ENCODE results near the gene SERF2. TPM values are rescaled to one million over a fixed set of nuclear protein-coding genes. Genes with fewer than 3 reads are reported as not detected.
"Not testable (repeated sequence)": the region's sequence is repeated elsewhere in the genome, so short reads cannot be mapped to it uniquely, and the experiment has no call there.

Gene SERF2
- total RNA-seq, 1 donor from 2014 or later = 340 TPM

DNA sequence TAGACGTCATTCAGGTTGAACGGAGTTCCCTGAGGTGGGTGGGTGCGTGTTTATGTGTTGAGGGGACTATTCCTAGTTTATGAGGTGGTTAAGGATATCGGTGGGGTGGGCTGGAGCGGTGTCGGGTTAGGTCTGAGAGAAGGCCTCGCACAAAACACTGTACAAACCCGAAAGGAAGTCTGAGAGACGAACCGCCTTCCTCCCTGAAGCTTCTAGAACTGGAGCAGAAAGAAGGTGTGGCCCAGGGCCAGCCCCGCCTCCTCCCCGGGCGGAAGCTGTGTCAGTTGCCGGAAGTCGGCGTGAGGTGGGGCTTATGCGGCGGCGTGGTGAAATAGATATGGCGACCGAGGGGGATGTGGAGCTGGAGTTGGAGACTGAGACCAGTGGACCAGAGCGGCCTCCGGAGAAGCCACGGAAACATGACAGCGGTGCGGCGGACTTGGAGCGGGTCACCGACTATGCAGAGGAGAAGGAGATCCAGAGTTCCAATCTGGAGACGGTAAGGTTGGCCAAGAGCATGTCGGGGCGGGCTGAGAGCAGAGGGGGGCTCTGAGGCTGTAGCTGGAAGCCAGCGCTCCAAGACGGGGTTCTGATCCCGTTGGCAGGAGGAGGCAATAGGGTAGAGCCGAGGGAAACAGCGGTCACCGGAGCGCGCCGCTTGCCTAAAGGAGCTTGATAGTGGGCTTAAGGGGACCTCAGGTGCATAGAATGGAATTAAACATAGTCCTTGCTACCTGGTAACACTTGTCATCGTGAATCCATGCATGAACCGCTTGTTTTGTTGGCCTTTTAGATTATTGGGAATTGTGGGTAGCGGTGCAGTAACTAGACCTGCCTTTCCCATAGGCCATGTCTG lies 8.4 kb downstream of the SERF2 start, which contains the start of gene HYPK:
HYPK (plus strand) TSS at position 314 of the 856 bp plus-strand sequence; CDS start at position 338, 24 bp downstream.
- DNase-seq (ENCODE audit: low read depth) (peak; percentile 82), FAIRE-seq (no peak)
- peaks cover 13% of the 10 kb centered on the region for H3K36me3 ChIP-seq (ENCODE audit: control insufficient read depth, insufficient read depth, low read length)
- H3K4me3 ChIP-seq (ENCODE audit: low read depth, low read length) = peak within 1 kb of the TSS; percentile 77
- TF ChIP-seq, protein P1, sequence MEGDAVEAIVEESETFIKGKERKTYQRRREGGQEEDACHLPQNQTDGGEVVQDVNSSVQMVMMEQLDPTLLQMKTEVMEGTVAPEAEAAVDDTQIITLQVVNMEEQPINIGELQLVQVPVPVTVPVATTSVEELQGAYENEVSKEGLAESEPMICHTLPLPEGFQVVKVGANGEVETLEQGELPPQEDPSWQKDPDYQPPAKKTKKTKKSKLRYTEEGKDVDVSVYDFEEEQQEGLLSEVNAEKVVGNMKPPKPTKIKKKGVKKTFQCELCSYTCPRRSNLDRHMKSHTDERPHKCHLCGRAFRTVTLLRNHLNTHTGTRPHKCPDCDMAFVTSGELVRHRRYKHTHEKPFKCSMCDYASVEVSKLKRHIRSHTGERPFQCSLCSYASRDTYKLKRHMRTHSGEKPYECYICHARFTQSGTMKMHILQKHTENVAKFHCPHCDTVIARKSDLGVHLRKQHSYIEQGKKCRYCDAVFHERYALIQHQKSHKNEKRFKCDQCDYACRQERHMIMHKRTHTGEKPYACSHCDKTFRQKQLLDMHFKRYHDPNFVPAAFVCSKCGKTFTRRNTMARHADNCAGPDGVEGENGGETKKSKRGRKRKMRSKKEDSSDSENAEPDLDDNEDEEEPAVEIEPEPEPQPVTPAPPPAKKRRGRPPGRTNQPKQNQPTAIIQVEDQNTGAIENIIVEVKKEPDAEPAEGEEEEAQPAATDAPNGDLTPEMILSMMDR (IDR thresholded peaks at IDR 0.05; ENCODE audit: insufficient read depth, low read length, severe bottlenecking) = no peak
- no peaks in the 10 kb centered on the region for H3K27me3 ChIP-seq (ENCODE audit: control insufficient read depth, insufficient read depth, low read length)

DNA sequence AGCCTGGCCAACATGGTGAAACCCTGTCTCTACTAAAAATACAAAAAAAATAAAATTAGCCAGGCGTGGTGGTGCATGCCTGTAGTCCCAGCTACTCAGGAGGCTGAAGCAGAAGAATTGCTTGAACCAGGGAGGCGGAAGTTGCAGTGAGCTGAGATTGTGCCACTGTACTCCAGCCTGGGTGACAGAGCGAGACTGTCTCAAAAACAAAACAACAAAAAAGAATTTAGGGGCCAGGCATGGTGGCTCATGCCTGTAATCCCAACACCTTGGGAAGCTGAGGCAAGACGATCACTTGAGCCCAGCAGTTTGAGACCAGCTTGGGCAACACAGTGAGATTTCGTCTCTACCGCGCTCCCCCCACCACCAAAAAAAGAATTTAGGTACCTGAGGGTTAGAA lies 10.6 kb downstream of the SERF2 start:
- FAIRE-seq; H3K27me3 ChIP-seq (ENCODE audit: control insufficient read depth, insufficient read depth, low read length); DNase-seq (ENCODE audit: low read depth); H3K4me3 ChIP-seq (ENCODE audit: low read depth, low read length): not testable (repeated sequence)
- H3K36me3 ChIP-seq (ENCODE audit: control insufficient read depth, insufficient read depth, low read length) = peaks cover 12% of the 10 kb centered on the region

DNA sequence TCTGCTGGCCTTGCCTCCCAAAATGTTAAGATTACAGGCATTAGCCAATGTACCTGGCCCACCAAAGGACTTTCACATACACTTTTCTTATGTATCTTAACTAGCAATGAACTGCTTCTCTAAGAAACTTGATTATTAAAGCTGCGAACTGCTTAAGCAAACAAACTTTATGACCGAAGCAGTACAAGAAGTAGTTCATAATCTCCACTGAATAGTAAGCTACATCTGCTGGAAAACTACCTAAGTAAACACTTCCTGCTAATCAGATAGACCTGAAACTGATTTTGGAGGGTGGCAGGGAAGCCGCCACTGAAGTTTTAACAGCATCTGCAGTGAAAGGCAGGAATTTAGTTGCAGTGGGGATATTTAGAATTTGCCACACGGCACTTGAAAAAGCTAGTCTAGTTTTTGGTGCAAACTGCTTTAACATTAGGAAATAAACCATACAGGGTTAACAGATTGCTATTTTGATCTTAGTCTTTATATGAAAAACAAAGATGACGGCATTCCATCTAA lies 16.4 kb downstream of the SERF2 start:
- Histone ChIP-seq H3K27me3 (ENCODE audit: control insufficient read depth, insufficient read depth, low read length) (no peaks in the 10 kb centered on the region), H3K4me3 (ENCODE audit: low read depth, low read length) (no peak overlapping the region), H3K36me3 (ENCODE audit: control insufficient read depth, insufficient read depth, low read length) (peaks cover 21% of the 10 kb centered on the region)
- FAIRE-seq = no peak
- TF ChIP-seq, protein P1 (IDR thresholded peaks at IDR 0.05; ENCODE audit: insufficient read depth, low read length, severe bottlenecking) = no peak
- DNase-seq (ENCODE audit: low read depth) = no peak

DNA sequence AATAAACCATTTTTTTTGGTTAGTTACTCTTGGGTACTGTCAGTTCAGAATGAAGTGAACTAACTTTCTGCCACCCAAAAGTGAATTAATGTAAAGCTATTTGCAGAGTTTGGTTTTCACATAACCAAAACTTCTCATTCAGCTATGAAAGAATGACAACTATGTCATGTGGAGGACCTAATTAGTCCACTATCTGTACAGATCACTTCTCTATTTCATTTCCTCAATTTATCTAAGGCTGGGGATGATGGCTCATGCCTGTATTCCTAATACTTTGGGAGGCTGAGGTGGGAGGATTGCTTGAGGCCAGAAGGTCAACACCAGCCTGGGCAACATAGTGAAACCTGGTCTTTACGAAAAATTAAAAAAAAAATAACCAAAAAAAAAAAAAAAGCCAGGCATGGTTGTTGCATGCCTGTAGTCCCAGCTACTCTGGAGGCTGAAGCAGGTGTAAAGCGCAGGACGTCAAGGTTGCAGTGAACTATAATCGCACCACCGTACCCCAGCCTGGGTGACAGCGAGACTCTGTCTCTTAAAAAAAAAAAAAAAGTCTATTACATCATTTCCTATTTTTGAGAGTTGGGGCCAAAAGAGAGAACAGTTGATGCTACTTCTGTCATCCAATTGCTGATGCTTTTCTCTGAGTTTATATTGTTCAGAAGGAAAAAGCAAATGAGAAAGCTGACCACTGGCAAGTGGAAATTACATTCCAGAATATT lies 17.0 kb downstream of the SERF2 start:
- FAIRE-seq = no peak

DNA sequence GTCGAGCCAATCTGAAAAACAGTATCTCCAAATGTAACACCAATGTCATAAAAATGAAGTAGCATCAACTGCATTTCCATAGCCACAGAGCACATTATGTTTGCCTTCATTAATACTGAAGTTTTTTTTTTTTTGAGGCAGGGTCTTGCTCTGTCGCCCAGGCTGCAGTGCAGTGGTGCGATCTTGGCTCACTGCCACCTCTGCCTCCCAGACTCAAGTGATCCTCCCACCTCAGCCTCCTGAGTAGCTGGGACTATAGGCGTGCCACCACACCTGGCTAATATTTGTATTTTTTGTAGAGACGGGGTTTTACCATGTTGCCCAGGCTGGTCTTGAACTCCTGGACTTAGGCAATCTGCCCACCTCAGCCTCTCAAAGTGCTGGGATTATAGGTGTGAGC lies 22.9 kb downstream of the SERF2 start:
- H3K4me3 ChIP-seq (ENCODE audit: low read depth, low read length); DNase-seq (ENCODE audit: low read depth); FAIRE-seq; H3K27me3 ChIP-seq (ENCODE audit: control insufficient read depth, insufficient read depth, low read length): not testable (repeated sequence)
- peaks cover 18% of the 10 kb centered on the region for H3K36me3 ChIP-seq (ENCODE audit: control insufficient read depth, insufficient read depth, low read length)

More for the DNA sequence above, 17.0 kb downstream of the SERF2 start:
- TF ChIP-seq, protein P1 (IDR thresholded peaks at IDR 0.05; ENCODE audit: insufficient read depth, low read length, severe bottlenecking) = no peak
- no peaks in the 10 kb centered on the region for H3K27me3 ChIP-seq (ENCODE audit: control insufficient read depth, insufficient read depth, low read length)
- peaks cover 22% of the 10 kb centered on the region for H3K36me3 ChIP-seq (ENCODE audit: control insufficient read depth, insufficient read depth, low read length)
- no peak overlapping the region for H3K4me3 ChIP-seq (ENCODE audit: low read depth, low read length)
- DNase-seq (ENCODE audit: low read depth) = no peak

DNA sequence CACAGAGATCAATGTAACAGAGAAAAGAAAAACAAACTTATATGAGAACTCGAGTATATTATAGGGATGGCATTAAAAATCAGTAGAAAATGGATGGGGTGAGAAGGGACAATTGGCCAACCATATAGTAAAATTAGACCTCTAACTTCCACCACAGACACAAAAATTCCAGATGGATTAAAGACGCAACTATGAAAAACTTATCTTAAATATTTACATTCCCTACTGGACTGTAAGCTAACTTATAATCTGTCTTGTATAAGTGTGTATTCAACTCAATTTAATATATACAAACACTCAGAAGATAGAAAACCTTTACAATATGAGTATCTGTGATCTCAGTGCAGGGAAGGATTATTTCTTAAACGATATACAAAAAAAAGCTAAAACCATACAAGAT lies 29.4 kb downstream of the SERF2 start:
- no peak for FAIRE-seq
- TF ChIP-seq, protein P1 (IDR thresholded peaks at IDR 0.05; ENCODE audit: insufficient read depth, low read length, severe bottlenecking) = no peak

More for the DNA sequence above, 29.4 kb downstream of the SERF2 start:
- Histone ChIP-seq H3K36me3 (ENCODE audit: control insufficient read depth, insufficient read depth, low read length) (peaks cover 1% of the 10 kb centered on the region), H3K4me3 (ENCODE audit: low read depth, low read length) (no peak overlapping the region), H3K27me3 (ENCODE audit: control insufficient read depth, insufficient read depth, low read length) (no peaks in the 10 kb centered on the region)
- DNase-seq (ENCODE audit: low read depth) = no peak

Data from bronchial epithelial cell (primary cell).